Hepatocyte (in vitro differentiated cells): Measurements from ENCODE around the gene CAST. TPM values are rescaled to one million over a fixed set of nuclear protein-coding genes. Genes with fewer than 3 reads are reported as not detected.

Source experiments
- DNase-seq: peaks from one replicate; pipeline ENCODE4 v3.0.0-alpha.2; 2016; ENCODE audit warnings: low spot score
- H2AFZ ChIP-seq: fragments of 200-600 bp; sonication (generic); 2 replicates; pipeline ENCODE4 v1.6.0; 2016; ENCODE audit warnings: antibody characterized with exemption, mild to moderate bottlenecking
- H3K27ac ChIP-seq: fragments of 200-600 bp; sonication (generic); 2 replicates; pipeline ENCODE4 v1.5.1; 2016; ENCODE audit warnings: mild to moderate bottlenecking
- H3K27me3 ChIP-seq: fragments of 200-600 bp; sonication (generic); 2 replicates; pipeline ENCODE4 v1.6.1; 2016
- H3K36me3 ChIP-seq: fragments of 200-600 bp; sonication (generic); replicated peaks from 2 replicates; pipeline ENCODE4 v1.5.1; 2016; ENCODE audit warnings: low read depth; ENCODE audit not compliant: insufficient read depth
- H3K4me1 ChIP-seq: fragments of 200-600 bp; sonication (generic); 2 replicates; pipeline ENCODE4 v1.5.1; 2016; ENCODE audit warnings: mild to moderate bottlenecking, moderate library complexity; ENCODE audit not compliant: insufficient read depth
- H3K4me2 ChIP-seq: fragments of 200-600 bp; sonication (generic); 2 replicates; pipeline ENCODE4 v1.6.0; 2016
- H3K4me3 ChIP-seq: fragments of 200-600 bp; sonication (generic); 2 replicates; pipeline ENCODE4 v1.5.1; 2016; ENCODE audit warnings: mild to moderate bottlenecking
- H3K79me2 ChIP-seq: fragments of 200-600 bp; sonication (generic); 2 replicates; pipeline ENCODE4 v1.6.0; 2017; ENCODE audit warnings: mild to moderate bottlenecking
- H3K9me2 ChIP-seq: fragments of 200-600 bp; sonication (generic); replicated peaks from 2 replicates; pipeline ENCODE4 v1.6.0; 2017; ENCODE audit warnings: mild to moderate bottlenecking; ENCODE audit not compliant: insufficient read depth
- H3K9me3 ChIP-seq: fragments of 200-600 bp; sonication (generic); 2 replicates; pipeline ENCODE4 v1.5.1; 2016; ENCODE audit warnings: low read depth, mild to moderate bottlenecking
- H4K20me1 ChIP-seq: fragments of 200-600 bp; sonication (generic); 2 replicates; pipeline ENCODE4 v1.6.0; 2016; ENCODE audit warnings: mild to moderate bottlenecking; ENCODE audit not compliant: insufficient read depth, poor library complexity, severe bottlenecking
- EZH2 ChIP-seq: fragments of 200-600 bp; sonication (generic); IDR thresholded peaks from 2 replicates; pipeline ENCODE4 v1.6.1; 2016; ENCODE audit warnings: antibody characterized with exemption, mild to moderate bottlenecking, borderline replicate concordance
- EZH2phosphoT487 ChIP-seq: fragments of 200-600 bp; sonication (generic); IDR thresholded peaks from one replicate; pipeline ENCODE4 v1.6.1; 2018; ENCODE audit warnings: antibody characterized with exemption, mild to moderate bottlenecking, low read depth, moderate library complexity; ENCODE audit not compliant: unreplicated experiment, severe bottlenecking
- WGBS: methylation state at CpG from one replicate; pipeline ENCODE4 v1.1.6; 2016; ENCODE audit warnings: low lambda C conversion rate; ENCODE audit errors: missing lambda C conversion rate; 5-methylcytosine and 5-hydroxymethylcytosine counted together
- polyA plus RNA-seq: library from polyadenylated mRNA; unstranded; fragments of >200 nt; fragmentation: Nextera tagmentation; extraction: Ambion mirVana; gene quantifications from 2 replicates; pipeline ENCODE4 v1.2.1, GENCODE V29; 2016
- total RNA-seq: library from RNA; depleted of rRNA; stranded (reverse); fragments of >200 nt; gene quantifications from 2 replicates; pipeline ENCODE4 v1.2.3, GENCODE V29; 2014
- TF ChIP-seq, protein P1 (sequence below): fragments of 200-600 bp; sonication (generic); IDR thresholded peaks from 2 replicates; pipeline ENCODE4 v1.5.1; 2016; ENCODE audit warnings: antibody characterized with exemption, mild to moderate bottlenecking; ENCODE audit not compliant: poor library complexity

Gene CAST
- total and polyA plus RNA-seq, 2 experiments from 2014 or later, result 140 to 177 TPM

DNA sequence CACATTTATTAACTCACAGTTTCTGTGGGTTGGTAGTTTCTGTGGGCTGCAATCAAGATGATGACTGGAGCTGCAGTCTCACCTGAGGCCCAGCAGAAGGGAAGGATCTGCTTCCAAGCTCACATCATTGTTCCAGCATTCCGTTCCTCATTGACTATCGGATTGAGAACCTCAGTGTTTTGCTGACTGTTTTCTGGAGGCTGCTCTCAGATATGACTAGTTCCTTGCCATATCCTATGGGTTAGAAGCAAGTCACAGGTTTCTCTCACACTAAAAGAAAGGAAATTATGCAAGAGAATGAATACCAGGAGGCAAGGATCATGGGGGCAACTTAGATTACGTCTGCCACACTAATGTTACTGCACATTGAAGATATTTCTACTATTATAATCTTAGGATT is 151.9 kb downstream of the CAST start:
- H2AFZ ChIP-seq, result no peak overlapping the region
- H3K36me3 ChIP-seq, result no peaks in the 10 kb centered on the region
- no peak overlapping the region for H3K27ac ChIP-seq
- no peaks in the 10 kb centered on the region for H3K79me2 ChIP-seq
- no peaks in the 10 kb centered on the region for H3K27me3 ChIP-seq
- no peaks in the 10 kb centered on the region for H3K9me3 ChIP-seq
- 85% methylated on average over 3 of the region's 3 CpGs for WGBS
- H3K4me2 ChIP-seq, result no peak overlapping the region
- H3K4me1 ChIP-seq, result no peaks in the 10 kb centered on the region
- no peaks in the 10 kb centered on the region for H3K9me2 ChIP-seq
- no peaks in the 10 kb centered on the region for H4K20me1 ChIP-seq
- no peak overlapping the region for H3K4me3 ChIP-seq
- DNase-seq, result no peak
- TF ChIP-seq EZH2 (no peak), EZH2phosphoT487 (no peak)
- TF ChIP-seq, protein P1, sequence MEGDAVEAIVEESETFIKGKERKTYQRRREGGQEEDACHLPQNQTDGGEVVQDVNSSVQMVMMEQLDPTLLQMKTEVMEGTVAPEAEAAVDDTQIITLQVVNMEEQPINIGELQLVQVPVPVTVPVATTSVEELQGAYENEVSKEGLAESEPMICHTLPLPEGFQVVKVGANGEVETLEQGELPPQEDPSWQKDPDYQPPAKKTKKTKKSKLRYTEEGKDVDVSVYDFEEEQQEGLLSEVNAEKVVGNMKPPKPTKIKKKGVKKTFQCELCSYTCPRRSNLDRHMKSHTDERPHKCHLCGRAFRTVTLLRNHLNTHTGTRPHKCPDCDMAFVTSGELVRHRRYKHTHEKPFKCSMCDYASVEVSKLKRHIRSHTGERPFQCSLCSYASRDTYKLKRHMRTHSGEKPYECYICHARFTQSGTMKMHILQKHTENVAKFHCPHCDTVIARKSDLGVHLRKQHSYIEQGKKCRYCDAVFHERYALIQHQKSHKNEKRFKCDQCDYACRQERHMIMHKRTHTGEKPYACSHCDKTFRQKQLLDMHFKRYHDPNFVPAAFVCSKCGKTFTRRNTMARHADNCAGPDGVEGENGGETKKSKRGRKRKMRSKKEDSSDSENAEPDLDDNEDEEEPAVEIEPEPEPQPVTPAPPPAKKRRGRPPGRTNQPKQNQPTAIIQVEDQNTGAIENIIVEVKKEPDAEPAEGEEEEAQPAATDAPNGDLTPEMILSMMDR, result no peak

DNA sequence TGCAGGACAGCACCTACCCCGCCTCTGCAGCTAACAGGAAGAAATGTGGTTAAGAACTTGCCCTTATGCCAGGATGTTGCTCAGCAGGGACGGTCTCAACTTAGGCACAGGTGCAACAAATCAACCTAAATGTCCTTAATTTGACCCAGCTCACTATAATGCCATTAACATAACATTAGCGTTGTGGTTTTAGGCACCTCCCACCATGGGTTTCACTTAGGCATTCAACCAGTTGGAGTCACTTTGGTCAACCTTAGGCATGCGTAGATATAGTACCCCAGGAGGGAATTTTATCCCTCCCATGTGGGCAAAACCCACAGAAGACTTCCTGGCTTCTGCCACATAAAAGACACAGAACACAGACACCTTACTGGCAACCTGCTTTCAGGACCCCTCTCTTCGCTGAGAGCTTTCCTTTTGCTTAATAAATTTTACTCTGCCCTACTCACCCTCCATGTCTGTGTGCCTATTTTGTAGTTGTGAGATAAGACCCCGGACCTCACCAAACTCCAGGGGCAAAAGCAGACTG is 154.3 kb downstream of the CAST start:
- no peak overlapping the region for H3K4me3 ChIP-seq
- H3K4me1 ChIP-seq, result no peaks in the 10 kb centered on the region
- H3K36me3 ChIP-seq, result no peaks in the 10 kb centered on the region
- no peaks in the 10 kb centered on the region for H3K9me2 ChIP-seq
- no peaks in the 10 kb centered on the region for H3K27me3 ChIP-seq
- H3K9me3 ChIP-seq, result no peaks in the 10 kb centered on the region
- H2AFZ ChIP-seq, result no peak overlapping the region
- H3K4me2 ChIP-seq, result no peak overlapping the region
- WGBS, result 78% methylated on average over 6 of the region's 6 CpGs
- TF ChIP-seq, protein P1, result no peak
- TF ChIP-seq EZH2phosphoT487 (no peak), EZH2 (no peak)
- H3K27ac ChIP-seq, result no peak overlapping the region
- DNase-seq, result no peak
- H3K79me2 ChIP-seq, result no peaks in the 10 kb centered on the region
- no peaks in the 10 kb centered on the region for H4K20me1 ChIP-seq

DNA sequence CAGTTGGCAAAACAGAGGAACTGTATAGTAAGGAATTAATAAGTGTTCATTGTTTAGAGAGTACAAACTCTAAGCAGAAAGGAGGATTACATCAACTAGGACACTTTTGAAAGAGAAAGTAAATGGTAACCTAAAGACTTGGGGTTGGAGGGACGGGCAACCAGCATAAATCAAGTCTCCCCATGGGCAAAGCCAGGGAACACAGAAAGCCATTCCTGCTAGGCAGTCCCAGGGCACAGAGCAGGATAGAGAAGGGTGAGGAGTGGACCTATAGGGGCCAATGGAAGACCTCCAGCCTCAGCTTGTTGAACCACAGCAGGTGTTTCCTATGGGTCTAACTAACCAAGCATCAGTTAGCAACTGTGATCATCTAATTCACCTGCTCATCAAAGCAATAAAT is 154.8 kb downstream of the CAST start:
- H3K9me2 ChIP-seq, result no peaks in the 10 kb centered on the region
- WGBS, result 89% methylated on average over 1 of the region's 1 CpG
- TF ChIP-seq EZH2phosphoT487, result no peak
- TF ChIP-seq EZH2, result no peak
- no peaks in the 10 kb centered on the region for H3K36me3 ChIP-seq
- H3K4me2 ChIP-seq, result no peak overlapping the region
- no peaks in the 10 kb centered on the region for H3K27me3 ChIP-seq
- no peak overlapping the region for H3K27ac ChIP-seq
- no peak for DNase-seq
- H3K4me3 ChIP-seq, result no peak overlapping the region
- no peaks in the 10 kb centered on the region for H3K4me1 ChIP-seq
- H4K20me1 ChIP-seq, result no peaks in the 10 kb centered on the region
- H3K9me3 ChIP-seq, result no peaks in the 10 kb centered on the region
- no peak overlapping the region for H2AFZ ChIP-seq
- no peaks in the 10 kb centered on the region for H3K79me2 ChIP-seq

DNA sequence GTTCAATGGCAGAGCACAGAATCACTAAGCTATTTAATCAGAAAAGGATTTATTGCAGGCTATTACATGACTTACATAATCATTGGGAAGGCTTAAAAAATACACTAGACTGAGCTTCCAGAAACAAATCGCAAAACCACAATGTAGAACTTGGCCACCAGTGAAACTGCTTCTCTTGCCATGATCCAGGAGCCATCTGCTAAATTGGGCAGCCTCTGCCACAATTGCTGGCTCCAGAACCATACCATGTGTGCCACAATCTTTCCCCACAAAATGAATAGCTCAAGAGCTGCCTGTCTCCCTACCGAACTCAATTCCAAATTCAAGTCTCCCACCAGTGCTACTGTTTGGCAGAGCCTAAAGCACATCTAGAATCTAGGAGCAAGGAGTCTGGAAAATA is 155.3 kb downstream of the CAST start:
- no peaks in the 10 kb centered on the region for H3K9me3 ChIP-seq
- no peaks in the 10 kb centered on the region for H3K9me2 ChIP-seq
- H3K79me2 ChIP-seq, result no peaks in the 10 kb centered on the region
- no peaks in the 10 kb centered on the region for H3K27me3 ChIP-seq
- H3K4me3 ChIP-seq, result no peak overlapping the region
- WGBS, result 94% methylated on average over 2 of the region's 2 CpGs
- no peaks in the 10 kb centered on the region for H3K36me3 ChIP-seq
- H3K4me1 ChIP-seq, result no peaks in the 10 kb centered on the region
- H3K4me2 ChIP-seq, result no peak overlapping the region
- no peak for DNase-seq
- no peak overlapping the region for H2AFZ ChIP-seq
- no peaks in the 10 kb centered on the region for H4K20me1 ChIP-seq
- H3K27ac ChIP-seq, result no peak overlapping the region
- no peak for TF ChIP-seq EZH2
- TF ChIP-seq, protein P1, result no peak
- TF ChIP-seq EZH2phosphoT487, result no peak
